Type B pancreatic cell (in vitro differentiated cells): ENCODE results near the gene RPP25. TPM values are rescaled to one million over a fixed set of nuclear protein-coding genes. Genes with fewer than 3 reads are reported as not detected.

Source experiments
- DNase-seq: peaks from one replicate; pipeline ENCODE4 v3.0.0; 2021; ENCODE audit warnings: mixed read lengths; ENCODE audit not compliant: unreplicated experiment; ENCODE audit errors: extremely low spot score
- H3K27ac Mint-ChIP-seq: 2 replicates; pipeline ENCODE4 v1.8.0; 2021; ENCODE audit warnings: mild to moderate bottlenecking, mixed read lengths
- H3K27me3 Mint-ChIP-seq: 2 replicates; pipeline ENCODE4 v1.8.0; 2021; ENCODE audit warnings: mixed read lengths
- H3K36me3 Mint-ChIP-seq: 2 replicates; pipeline ENCODE4 v1.8.0; 2021; ENCODE audit warnings: mixed read lengths
- H3K4me1 Mint-ChIP-seq: one replicate; pipeline ENCODE4 v1.8.0; 2021; ENCODE audit warnings: mixed read lengths; ENCODE audit not compliant: unreplicated experiment
- H3K4me3 Mint-ChIP-seq: 2 replicates; pipeline ENCODE4 v1.8.0; 2021; ENCODE audit warnings: mild to moderate bottlenecking, mixed read lengths
- H3K9me3 Mint-ChIP-seq: 2 replicates; pipeline ENCODE4 v1.8.0; 2021; ENCODE audit warnings: mixed read lengths
- CTCF ChIP-seq: fragments of 200-600 bp; sonication (generic); conservative IDR thresholded peaks from 2 replicates; pipeline ENCODE4 v1.5.0; 2021; ENCODE audit warnings: antibody characterized with exemption, mild to moderate bottlenecking
- total RNA-seq: library from RNA; stranded (reverse); gene quantifications from 2 replicates; pipeline ENCODE4 v1.2.1, GENCODE V29; 2021; ENCODE audit warnings: low replicate concordance

RPP25 gene
- total RNA-seq, 1 donor from 2014 or later: 9.9 TPM

GRCh38 chr15:74958908-74959585, 2.5 kb upstream of the RPP25 start:
- Mint-ChIP-seq H3K27me3 (peaks cover 76% of the 10 kb centered on the region), H3K36me3 (no peaks in the 10 kb centered on the region), H3K27ac (peak overlapping the region; percentile 45), H3K4me3 (peak overlapping the region; percentile 85), H3K9me3 (no peaks in the 10 kb centered on the region), H3K4me1 (peaks cover 10% of the 10 kb centered on the region)
- no peak for DNase-seq
- no peak for TF ChIP-seq CTCF

GRCh38 chr15:74958320-74958907, 1.8 kb upstream of the RPP25 start:
- Mint-ChIP-seq H3K27me3 (peaks cover 72% of the 10 kb centered on the region), H3K27ac (peak overlapping the region; percentile 45), H3K9me3 (no peaks in the 10 kb centered on the region), H3K4me1 (peaks cover 10% of the 10 kb centered on the region), H3K36me3 (no peaks in the 10 kb centered on the region), H3K4me3 (peak overlapping the region; percentile 85)
- DNase-seq: no peak
- peak; percentile 52 for TF ChIP-seq CTCF

GRCh38 chr15:74957476-74958035, 984 bp upstream of the RPP25 start:
- H3K9me3 Mint-ChIP-seq: no peaks in the 10 kb centered on the region
- H3K4me3 Mint-ChIP-seq: peak overlapping the region; percentile 85
- H3K4me1 Mint-ChIP-seq: peaks cover 10% of the 10 kb centered on the region
- H3K27me3 Mint-ChIP-seq: peaks cover 64% of the 10 kb centered on the region
- H3K36me3 Mint-ChIP-seq: no peaks in the 10 kb centered on the region
- no peak for DNase-seq
- no peak overlapping the region for H3K27ac Mint-ChIP-seq
- TF ChIP-seq CTCF: no peak

- peaks cover 8% of the 10 kb centered on the region for H3K4me1 Mint-ChIP-seq
- H3K9me3 Mint-ChIP-seq: no peaks in the 10 kb centered on the region
- H3K4me3 Mint-ChIP-seq: peak overlapping the region; percentile 79
- H3K27me3 Mint-ChIP-seq: peaks cover 49% of the 10 kb centered on the region
- no peak overlapping the region for H3K27ac Mint-ChIP-seq
- peak; percentile 82 for DNase-seq
- no peaks in the 10 kb centered on the region for H3K36me3 Mint-ChIP-seq
- peak; percentile 63 for TF ChIP-seq CTCF
These were observed 550 bp downstream of the RPP25 start for GRCh38 chr15:74955796-74956647.

GRCh38 chr15:74955017-74955416, 1.6 kb downstream of the RPP25 start:
- H3K27ac Mint-ChIP-seq: no peak overlapping the region
- DNase-seq: no peak
- no peak for TF ChIP-seq CTCF
- H3K9me3 Mint-ChIP-seq: no peaks in the 10 kb centered on the region
- no peaks in the 10 kb centered on the region for H3K36me3 Mint-ChIP-seq
- peak overlapping the region; percentile 79 for H3K4me3 Mint-ChIP-seq
- peaks cover 43% of the 10 kb centered on the region for H3K27me3 Mint-ChIP-seq
- peaks cover 18% of the 10 kb centered on the region for H3K4me1 Mint-ChIP-seq
